GM19193 (cell line): ENCODE measurements around the gene USP54.

Experiments
- POLR2A ChIP-seq: IDR thresholded peaks from 4 replicates; pipeline ENCODE4 v1.6.1; 2011; ENCODE audit not compliant: insufficient read depth, insufficient read length; ENCODE audit errors: extremely low read depth

The USP54 gene

GRCh38 chr10:73552819-73553715, 38.1 kb downstream of the USP54 start:
- TF ChIP-seq POLR2A, result no peak

GRCh38 chr10:73551515-73551914, 39.6 kb downstream of the USP54 start:
- TF ChIP-seq POLR2A, result no peak

- TF ChIP-seq POLR2A, result no peak
Measured at GRCh38 chr10:73545357-73545756, 45.8 kb downstream of the USP54 start.

- no peak for TF ChIP-seq POLR2A
Measured at GRCh38 chr10:73537709-73538108, 53.4 kb downstream of the USP54 start.

- TF ChIP-seq POLR2A, result no peak
Measured at GRCh38 chr10:73537288-73537687, 53.9 kb downstream of the USP54 start.

GRCh38 chr10:73534857-73535256, 56.3 kb downstream of the USP54 start:
- TF ChIP-seq POLR2A, result no peak

- TF ChIP-seq POLR2A, result no peak
Measured at GRCh38 chr10:73529089-73529832, 61.9 kb downstream of the USP54 start.

- no peak for TF ChIP-seq POLR2A
Measured at GRCh38 chr10:73522263-73522662, 68.9 kb downstream of the USP54 start.

- TF ChIP-seq POLR2A, result no peak
Measured at GRCh38 chr10:73519336-73519735, 71.8 kb downstream of the USP54 start.

- TF ChIP-seq POLR2A, result no peak
Measured at GRCh38 chr10:73517166-73517888, 73.8 kb downstream of the USP54 start.

- no peak for TF ChIP-seq POLR2A
Measured at GRCh38 chr10:73512207-73512743, 78.9 kb downstream of the USP54 start.

- no peak for TF ChIP-seq POLR2A
Measured at GRCh38 chr10:73509695-73510094, 81.4 kb downstream of the USP54 start.

- TF ChIP-seq POLR2A, result no peak
Measured at GRCh38 chr10:73506491-73506890, 84.7 kb downstream of the USP54 start.

GRCh38 chr10:73506074-73506473, 85.1 kb downstream of the USP54 start:
- TF ChIP-seq POLR2A, result no peak

GRCh38 chr10:73503037-73503436, 88.1 kb downstream of the USP54 start:
- no peak for TF ChIP-seq POLR2A
